DMS53 (cell line): ENCODE results near the gene SPATS2L.

Experiments
- DNase-seq: peaks from one replicate; lab custom pipeline; 2025; lab: John Stamatoyannopoulos, UW

The SPATS2L gene

DNA sequence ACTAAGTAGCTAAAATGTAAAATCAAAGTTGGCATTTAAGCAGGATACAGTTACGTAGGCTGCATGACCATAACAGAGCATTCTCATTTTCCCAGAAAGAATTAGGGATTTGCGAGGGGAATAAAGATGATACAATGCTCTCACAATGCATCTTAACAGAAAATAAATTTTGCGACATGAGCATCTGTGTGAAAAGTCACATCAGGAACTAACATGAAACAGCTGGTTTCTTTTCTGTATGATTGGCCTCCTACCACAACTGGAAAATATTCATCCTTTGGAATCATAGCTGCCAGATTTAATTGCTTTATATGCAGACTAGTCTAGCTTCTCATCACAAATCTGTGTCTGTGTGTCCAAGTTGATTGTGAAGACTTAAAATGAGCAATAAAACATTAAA is 137.4 kb downstream of the SPATS2L start:
- DNase-seq, result no peak

DNA sequence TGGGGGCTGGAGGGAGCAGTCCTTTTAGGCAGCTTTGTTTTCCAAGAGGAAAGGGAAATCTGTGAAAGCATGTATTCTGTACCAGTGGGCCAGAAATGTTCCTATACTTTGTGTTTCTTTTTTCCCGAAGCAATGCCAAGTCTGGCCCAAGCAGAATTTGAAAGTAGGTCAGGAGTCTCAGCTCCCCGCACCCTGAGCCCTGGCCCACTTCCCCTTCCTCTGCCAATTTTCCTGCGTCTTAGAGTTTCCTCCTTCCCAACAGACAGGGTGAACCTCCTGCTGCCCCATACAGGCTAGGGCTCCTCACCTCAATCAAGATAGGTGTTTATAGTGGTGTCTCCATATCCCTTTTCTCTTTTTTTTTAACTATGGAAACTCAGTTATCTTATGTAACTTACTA is 138.0 kb downstream of the SPATS2L start:
- DNase-seq, result no peak

DNA sequence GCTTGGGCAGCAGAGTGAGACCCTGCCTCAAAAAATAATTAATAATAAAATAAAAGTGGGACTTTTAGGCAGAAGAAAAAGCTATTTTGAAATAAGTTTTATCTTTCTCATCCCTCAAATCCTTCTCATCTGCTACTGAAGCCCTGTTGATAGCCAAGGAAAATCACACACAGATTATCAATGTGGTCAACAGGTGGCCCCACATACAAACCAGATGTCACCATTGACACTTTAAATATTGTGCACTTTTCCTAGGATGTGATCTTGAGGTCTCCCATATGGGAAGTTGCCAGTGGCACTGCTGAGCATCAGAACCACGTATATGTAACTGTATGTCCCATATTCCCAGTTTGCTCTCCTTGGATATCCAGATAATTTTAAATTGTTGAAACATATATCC is 138.8 kb downstream of the SPATS2L start:
- no peak for DNase-seq

DNA sequence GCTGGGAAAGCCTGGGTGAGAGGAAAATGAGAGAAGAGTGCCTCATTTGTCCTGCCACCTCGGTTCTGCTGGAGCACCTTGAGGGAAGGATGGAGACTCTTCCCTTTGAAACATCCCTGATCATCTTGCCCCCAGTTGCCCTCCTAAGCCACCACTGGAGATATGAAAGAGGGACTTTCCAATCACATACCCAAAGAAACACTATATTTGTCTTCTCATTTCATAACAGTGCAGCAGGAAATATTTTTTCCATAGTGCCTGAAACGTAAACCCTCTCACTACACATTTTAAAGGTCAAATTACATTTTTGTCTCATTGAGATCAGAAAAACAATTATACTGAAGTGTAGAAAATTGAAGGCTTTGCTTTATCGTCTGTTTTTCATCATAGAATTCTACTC is 140.1 kb downstream of the SPATS2L start:
- DNase-seq, result no peak

DNA sequence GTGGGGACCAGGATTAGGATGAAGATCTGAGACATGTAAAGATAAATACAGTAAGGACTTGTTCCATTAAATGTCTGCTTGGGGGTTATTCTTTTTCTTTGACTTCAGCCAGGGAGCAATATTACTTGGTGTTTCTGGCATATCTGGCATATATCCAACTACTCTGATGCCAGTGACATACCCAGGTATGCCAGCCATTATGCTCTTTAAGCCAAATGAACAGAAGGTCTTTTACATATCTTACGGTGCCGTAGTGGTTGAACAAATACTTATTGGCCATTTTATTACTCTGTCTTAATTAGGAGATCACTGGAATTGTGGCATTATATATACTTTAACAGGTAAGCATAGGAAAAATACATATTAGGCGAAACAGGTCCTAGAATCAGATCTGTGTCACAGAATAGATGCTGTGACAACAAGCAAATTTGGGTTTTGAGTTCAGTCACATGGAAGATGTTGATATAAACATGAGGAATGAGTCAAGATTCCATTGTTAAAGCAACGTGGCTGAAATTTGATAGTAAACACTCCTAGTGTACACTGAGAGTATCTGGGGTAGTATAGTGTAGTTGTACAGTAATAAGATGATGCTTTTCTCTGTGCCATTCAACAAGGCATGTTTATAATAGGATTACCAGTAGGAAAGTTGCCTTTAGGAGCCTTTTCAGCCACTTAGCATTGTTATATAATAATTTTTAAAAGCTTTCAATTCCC is 140.8 kb downstream of the SPATS2L start:
- no peak for DNase-seq

DNA sequence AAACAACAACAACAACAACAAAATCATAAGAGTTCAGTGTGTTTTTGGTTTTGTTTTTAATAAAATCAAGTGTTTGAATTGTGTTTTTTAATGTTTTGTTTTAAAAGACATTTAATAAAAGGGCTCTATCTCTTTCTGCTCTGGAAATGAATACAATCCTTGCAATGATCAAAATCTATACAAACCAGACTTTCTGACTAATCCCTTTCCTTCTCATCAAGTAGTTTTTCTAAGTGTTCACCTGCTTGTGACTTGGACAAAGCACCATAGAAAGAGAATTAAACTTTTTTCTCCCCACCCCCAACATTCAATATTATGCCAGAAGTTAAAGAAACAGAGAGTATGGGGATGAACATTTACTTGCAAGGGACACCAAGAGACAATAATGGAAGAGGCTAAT is 142.0 kb downstream of the SPATS2L start:
- no peak for DNase-seq

DNA sequence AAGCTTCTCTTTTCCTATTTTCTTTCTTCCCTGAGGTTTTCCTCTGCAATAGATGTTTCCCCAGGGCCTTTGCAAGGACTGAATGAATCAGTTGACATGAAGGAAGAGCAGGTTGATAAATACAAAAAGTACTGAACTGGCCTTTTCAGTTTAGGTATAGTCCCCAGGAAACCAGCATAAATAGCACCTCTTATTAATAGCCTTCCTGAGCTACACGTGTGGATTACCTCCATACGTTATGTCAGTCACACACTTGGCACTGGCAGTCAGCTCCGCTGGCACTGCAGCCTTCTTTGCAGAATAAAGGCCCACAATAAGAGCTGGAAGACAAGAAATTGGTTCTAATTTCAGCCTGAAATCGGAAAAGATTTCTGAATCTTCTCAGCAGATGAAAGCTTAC is 142.7 kb downstream of the SPATS2L start:
- no peak for DNase-seq

DNA sequence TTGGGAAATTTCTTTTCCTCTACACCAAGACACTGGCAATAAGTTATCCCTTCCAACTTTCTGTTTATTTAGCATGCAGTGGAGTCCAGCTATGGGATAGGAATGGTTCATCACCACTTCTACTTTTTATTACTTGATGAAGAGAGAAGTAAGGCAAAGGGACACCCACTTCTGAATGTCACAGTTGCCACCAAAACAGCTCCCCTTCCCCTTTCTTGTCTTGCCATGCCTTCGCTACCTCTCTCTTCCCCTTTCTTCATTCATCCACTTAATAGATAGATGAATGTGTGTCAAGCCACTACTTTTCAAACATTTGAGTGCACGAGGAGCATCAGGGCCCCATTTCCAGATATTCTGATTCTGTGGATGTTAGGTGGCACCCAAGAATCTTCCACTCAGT is 143.8 kb downstream of the SPATS2L start:
- no peak for DNase-seq

DNA sequence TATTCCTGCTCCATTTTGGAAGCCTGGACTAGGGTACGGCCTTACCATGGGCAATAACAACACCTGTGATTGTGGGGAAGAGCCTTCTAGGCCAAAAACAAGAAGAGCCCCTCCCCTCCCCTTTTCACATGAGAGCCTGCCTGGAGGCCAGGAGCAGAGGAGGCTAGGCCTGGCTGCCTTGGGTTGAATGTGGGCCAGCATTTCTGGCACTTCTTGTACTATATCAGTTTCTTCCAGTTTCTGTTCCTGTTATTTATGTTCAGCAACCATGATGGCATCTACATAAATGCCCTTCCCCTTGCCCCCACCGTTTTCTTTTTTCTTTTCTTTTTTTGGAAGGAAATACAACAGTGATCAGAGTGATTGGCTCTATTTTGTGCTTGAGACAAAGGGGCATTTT is 145.0 kb downstream of the SPATS2L start:
- DNase-seq, result no peak

DNA sequence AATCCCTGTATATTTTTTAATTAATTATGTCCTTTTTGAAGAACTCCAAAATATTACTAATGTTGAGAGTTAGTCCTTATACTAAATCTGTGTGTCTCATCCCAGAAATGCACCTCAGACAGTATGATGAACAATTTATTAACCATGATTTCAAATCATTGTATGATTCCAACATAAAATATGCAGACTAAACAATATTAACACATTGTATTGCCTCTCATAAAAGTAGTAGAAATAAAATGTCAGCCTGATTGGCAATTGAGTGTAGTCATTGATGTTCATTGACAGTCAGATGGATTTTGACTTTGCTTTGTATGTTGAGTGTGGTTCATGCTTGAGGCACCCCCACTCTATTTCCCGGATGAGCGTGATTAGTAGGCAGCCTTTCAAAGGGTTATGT is 145.9 kb downstream of the SPATS2L start:
- DNase-seq, result no peak

DNA sequence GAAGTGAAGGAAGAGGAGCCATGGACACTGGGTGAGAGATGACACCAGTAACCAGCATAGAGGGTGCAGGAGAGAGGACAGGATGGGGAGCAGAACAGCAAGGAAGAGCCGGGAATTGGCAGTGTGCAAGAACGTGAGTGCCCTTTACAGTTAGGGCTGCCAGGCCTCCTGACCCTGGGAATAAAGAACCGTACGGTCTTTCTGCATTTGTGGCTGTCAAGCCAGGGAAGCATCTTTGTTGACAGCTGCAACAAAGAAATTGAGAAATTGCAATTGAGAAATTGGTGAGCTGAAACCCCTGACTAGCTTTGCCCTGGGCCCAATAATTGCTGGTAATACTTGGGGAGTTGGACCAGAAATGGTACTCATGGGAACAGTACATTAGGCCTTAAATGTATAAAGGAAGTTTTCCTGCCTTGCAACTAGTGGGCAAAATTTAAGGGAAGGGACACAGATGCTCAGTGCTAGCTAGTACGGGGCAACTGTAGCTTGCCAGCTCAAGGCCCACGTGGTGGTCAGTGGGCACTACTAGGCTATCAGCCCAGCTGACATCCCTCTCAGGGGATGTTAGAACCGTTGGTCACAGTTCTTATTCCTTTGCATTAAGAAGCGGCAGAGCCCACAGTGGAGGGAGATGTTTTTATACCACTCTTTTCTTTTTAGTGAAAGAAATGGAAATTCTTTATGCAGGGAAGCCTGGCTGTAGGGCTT is 146.8 kb downstream of the SPATS2L start:
- no peak for DNase-seq

DNA sequence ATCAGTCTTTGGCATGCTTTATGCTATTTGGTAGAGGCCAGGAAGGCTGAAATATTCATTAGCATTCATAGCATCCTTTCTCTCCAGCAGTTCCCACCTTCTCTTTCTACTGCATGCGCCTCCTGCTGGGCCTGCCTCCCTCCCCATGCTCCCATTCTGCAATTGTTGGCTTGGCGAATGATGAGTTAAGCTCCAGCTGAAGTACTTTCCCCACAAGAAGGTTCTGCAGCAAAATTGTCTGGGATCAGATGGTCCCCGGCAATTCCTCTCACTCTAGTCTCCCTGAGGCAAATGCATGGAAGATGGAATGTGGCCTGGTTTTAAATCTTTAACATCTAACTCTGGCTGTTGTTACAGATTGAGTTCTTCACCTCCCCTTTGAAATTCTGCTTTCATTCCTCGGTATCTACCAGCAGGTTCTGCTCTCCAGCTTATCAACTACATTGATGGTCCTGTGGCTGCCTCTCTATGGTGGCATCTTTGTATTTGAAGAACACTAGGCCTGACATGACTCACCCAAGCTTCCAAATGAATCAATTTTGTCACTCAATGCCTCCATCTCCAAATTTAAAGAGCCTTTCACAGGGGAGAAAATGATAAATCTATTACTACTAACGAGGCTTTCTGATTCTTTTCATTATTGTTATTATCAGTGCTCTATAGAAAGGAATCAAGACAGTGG is 147.5 kb downstream of the SPATS2L start:
- no peak for DNase-seq

DNA sequence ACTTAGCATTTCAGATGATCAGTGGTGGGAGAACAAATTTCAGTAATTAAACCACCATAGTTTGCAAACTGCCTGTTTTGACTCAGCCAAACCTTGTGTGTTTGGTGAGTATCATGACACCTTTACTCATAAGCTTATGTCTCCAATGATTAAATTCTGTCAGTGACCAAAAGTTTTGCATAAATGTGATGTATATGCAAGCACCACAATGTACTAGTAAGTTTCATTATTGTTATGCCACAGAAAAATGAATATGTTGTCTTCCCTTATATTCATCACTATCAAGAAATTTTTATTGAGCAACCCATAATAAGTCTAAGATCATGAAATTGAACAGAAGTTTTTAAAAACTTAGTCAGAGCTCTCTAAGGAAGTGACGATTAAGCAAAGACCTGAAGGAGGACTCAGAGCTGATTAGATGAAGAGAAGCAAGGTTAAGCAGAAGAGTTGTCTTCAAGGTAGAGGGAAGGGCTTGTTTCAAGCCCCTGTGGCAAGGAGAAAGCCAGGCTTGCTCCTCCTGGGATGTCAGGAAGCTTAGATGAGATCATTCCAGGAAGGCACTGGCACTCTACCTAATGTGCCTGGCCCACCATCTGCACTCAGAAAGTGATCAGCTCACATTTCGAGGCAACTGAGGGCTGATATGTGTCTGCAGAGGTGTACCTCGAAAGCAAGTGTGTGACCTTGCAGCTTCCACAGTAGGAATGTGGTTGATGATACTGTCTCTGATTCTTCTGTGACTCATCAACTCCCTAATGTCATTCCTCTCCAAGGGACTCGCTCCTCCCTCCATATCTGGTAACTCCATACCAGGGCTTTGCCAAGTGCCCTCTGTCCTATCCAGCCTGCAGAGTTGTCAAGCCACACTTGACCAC is 148.7 kb downstream of the SPATS2L start:
- no peak for DNase-seq

DNA sequence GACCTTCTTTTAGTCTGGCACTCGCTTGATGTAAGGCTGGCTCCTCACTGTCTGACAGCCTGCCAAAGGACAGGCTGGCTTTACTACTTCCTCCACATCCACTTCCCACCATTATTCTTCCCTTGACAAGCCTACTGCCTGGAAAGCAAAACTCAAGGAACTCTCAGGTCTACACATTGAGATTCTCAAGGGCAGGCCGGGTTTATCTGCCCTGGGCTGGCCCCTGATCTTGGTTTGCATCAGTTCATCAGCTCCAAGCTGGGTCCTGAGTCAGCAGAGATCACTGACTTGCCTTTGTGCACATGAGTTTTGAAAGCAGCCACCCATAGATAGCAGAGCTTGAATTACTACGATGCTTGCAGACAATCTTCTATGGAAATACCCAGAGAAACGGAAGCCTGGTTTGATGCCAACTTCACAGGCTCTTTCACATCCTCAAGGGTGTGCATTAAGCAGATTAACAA is 149.5 kb downstream of the SPATS2L start:
- DNase-seq, result no peak

DNA sequence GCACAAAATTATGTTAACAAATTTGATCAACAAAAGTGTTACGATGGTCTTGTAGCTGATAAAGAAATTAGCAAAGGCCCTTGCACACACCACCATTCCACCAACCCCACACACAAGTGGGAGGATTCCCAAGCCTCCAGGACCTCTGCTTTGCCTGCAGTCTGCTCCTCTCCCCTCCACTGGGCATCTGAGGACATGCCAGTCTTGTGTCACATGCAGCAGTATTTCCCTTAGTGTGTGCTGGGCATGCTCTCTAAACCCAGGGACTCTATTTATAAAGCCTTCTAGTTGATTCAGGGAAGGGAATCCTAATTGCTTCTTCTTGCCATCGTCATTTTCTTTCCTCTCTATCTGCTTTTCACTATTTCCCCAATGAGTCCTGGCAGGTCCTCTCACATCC is 150.1 kb downstream of the SPATS2L start:
- no peak for DNase-seq

DNA sequence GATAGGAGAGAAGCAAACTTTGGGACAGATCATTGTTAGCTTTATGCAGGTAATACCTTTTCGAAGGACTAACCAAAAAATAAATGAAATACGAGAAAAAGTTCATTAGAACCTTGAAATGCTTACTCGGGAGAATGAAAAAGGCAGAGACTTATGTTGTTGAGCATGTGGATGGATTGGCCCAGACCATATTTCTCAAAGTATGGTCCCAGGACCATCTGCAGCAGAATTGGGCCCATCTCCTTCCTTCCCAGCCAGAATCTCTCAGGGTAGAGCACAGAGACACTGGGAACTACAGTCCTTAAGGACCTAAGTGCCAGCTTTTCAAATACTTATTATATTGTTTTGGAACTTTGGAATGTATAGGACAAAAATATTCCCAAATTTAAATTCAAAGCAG is 152.6 kb downstream of the SPATS2L start:
- DNase-seq, result no peak

DNA sequence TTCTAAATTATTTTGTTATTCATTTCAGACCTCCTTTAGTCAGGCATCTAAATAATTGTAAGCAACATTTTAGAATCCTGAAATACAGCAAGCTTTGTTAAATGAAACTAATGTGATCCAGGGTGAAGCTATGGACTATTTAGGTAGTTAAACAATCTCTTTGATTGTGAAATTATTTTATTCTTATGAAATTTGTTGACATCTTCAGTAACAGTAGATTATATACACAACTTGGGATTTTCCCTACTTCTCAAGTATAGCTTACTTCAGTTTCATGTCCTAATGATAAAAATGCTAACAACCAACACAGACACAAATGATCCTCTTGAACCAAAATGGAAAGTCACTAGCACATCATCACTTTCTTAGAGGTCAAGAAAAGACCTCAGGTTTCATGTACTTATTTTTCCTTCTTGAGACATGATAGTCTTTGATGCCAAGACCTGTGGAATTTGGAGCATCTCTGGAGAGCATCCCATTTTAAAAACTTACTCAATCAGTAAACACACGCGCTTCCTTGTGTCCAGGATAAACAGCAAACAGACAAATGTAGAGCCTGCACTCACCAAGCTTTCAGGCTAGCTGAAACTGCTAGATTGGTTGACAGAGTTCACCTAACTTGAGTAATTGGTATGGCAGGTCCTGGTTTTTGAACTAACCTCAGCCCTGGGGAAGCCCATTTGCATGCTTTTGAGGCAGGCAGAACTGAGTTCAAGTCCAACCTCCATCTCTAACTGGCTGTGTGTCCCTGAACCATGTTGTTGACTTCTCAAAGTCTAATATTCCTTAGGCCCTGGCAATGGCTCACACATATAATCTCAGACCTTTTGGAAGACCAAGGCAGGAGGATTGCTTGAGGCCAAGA is 155.6 kb downstream of the SPATS2L start:
- DNase-seq, result no peak

DNA sequence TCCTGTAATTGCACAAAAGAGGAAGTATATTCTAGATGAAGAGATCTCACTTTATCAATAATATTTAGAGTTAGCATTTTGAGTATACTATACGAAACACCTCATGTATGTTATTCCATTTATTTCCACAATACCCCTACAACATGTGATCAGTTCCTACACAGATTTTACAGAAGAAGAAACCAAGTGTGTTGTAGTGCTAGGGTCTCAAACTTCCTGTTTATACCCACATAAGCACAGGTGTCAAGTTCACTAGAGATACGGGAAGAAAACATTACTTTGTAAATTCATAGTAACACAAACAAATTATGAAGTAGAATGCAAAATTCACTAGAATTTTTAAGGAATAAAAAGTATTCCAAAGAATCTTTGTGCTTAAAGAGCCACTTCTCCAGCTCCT is 157.0 kb downstream of the SPATS2L start:
- DNase-seq, result no peak

DNA sequence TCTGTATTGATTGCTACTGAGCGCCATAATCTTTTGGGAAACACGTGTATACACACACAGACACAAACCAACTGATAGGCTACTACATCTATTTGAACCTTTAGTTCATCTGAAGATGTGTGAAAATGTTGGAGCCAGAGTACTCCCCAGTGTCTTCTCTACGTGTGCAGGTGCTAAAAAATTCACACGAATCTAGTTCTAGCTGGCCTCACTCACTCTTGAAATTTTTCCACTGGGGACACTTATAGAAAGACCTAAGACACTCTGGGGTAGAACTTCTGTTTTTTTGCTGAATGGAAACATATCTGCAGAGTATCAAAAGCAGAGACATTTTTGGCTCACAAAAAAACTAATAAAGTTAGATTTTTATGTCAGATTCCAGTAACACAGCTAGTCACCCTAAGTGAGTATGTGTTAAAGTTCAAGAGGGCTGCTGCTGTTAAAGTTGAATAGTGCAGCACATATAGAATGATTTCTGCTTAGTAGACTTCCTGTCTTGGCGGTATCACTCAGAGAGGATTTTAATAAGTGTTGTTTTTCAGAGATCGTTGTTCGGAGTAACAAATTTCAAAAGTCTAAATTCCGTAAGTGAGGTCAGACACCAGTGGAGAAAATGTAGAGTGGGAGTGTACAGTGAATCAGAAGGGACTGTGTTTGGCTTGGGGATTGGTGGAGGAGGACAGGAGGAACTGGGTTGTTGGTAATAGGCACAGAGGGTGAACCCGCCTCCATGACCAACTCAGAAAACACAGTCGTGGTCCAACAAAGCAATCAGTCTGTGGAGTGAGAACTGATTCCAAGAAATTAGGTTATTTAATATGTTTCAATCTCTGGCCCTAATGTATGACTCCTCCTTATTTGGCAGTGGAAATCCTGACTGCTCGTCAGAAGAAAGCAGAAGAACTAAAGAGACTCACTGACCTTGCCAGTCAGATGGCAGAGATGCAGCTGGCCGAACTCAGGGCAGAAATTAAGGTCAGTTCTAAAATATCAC is 160.2 kb downstream of the SPATS2L start:
- DNase-seq, result no peak
